SK-N-SH (cell line): ENCODE results near the gene XK. TPM values are rescaled to one million over a fixed set of nuclear protein-coding genes. Genes with fewer than 3 reads are reported as not detected.
"Not testable (repeated sequence)": the region's sequence is repeated elsewhere in the genome, so short reads cannot be mapped to it uniquely, and the experiment has no call there.

ENCODE experiments used
- CTCF ChIA-PET: fragments of 300-600, 350-600 bp; formaldehyde crosslinking; extraction: SDS; loops from one replicate; lab custom pipeline; 2021; lab: Yijun Ruan, JAX
- POLR2A ChIA-PET: fragments of 350-600 bp; sonication (Branson Sonifier 250); formaldehyde crosslinking; extraction: SDS; loops from one replicate; lab custom pipeline; 2020; ENCODE audit warnings: antibody characterized with exemption, inconsistent platforms; lab: Yijun Ruan, JAX
- DNase-seq: peaks from one replicate; pipeline ENCODE4 v3.0.0; 2012
- H2AFZ ChIP-seq: fragments of 200-600 bp; sonication (generic); 2 replicates; pipeline ENCODE4 v1.8.1; 2016; ENCODE audit warnings: antibody characterized with exemption, mild to moderate bottlenecking, low read depth
- H3F3A ChIP-seq: fragments of 200-600 bp; sonication (generic); replicated peaks from 2 replicates; pipeline ENCODE3; 2016; ENCODE audit warnings: antibody characterized with exemption, mild to moderate bottlenecking; ENCODE audit not compliant: insufficient read depth
- H3K27ac ChIP-seq, 2 experiments: fragments of 200-500 bp in 1 of 2; fragments of 200-600 bp in 1 of 2; sonication (Bioruptor generic) in 1 of 2; sonication (generic), shearing (Covaris generic) in 1 of 2; 2 replicates each; pipeline versions ENCODE4 v1.5.1 to v1.6.1; 2014 to 2016; ENCODE audit warnings: low read depth in 2 of 2, inconsistent platforms in 1 of 2, low read length in 1 of 2, mild to moderate bottlenecking in 1 of 2, mixed read lengths in 1 of 2
- H3K27me3 ChIP-seq: fragments of 200-600 bp; sonication (generic), shearing (Covaris generic); 2 replicates; pipeline ENCODE4 v1.6.1; 2016; ENCODE audit warnings: mixed run types; ENCODE audit not compliant: insufficient read depth
- H3K36me3 ChIP-seq, 2 experiments: fragments of 200-500 bp in 1 of 2; fragments of 200-600 bp in 1 of 2; sonication (Bioruptor generic) in 1 of 2; sonication (generic) in 1 of 2; replicated peaks in 1 of 2; 2 replicates each; pipeline versions ENCODE3 to v1.5.1; 2014 to 2016; ENCODE audit warnings: low read length in 1 of 2, mild to moderate bottlenecking in 1 of 2; ENCODE audit not compliant: insufficient read depth in 2 of 2, control insufficient read depth in 1 of 2
- H3K4me1 ChIP-seq, 2 experiments: fragments of 200-500 bp in 1 of 2; fragments of 200-600 bp in 1 of 2; sonication (Bioruptor generic) in 1 of 2; sonication (generic), shearing (Covaris generic) in 1 of 2; 2 replicates each; pipeline versions ENCODE4 v1.5.1 to v1.6.1; 2014 to 2016; ENCODE audit warnings: low read depth in 1 of 2, low read length in 1 of 2, mixed run types in 1 of 2; ENCODE audit not compliant: insufficient read depth in 2 of 2, control insufficient read depth in 1 of 2
- H3K4me2 ChIP-seq: fragments of 200-600 bp; sonication (generic), shearing (Covaris generic); 2 replicates; pipeline ENCODE4 v1.6.1; 2017; ENCODE audit warnings: mixed run types
- H3K4me3 ChIP-seq, 2 experiments: fragments of 200-500 bp in 1 of 2; fragments of 200-600 bp in 1 of 2; sonication (Bioruptor generic) in 1 of 2; sonication (generic), shearing (Covaris generic) in 1 of 2; 2 replicates each; pipeline versions ENCODE4 v1.5.1 to v1.8.1; 2014 to 2016; ENCODE audit warnings: low read depth in 2 of 2, inconsistent platforms in 1 of 2, low read length in 1 of 2, mild to moderate bottlenecking in 1 of 2, mixed read lengths in 1 of 2, moderate library complexity in 1 of 2
- H3K79me2 ChIP-seq: fragments of 200-600 bp; sonication (generic); 2 replicates; pipeline ENCODE4 v1.8.1; 2017; ENCODE audit warnings: mild to moderate bottlenecking; ENCODE audit not compliant: insufficient read depth
- H3K9ac ChIP-seq: fragments of 200-600 bp; sonication (generic); 2 replicates; pipeline ENCODE4 v1.6.1; 2017; ENCODE audit warnings: mixed run types
- H3K9me2 ChIP-seq: fragments of 200-600 bp; sonication (generic); 2 replicates; pipeline ENCODE4 v1.6.1; 2017; ENCODE audit warnings: mixed run types
- H3K9me3 ChIP-seq: fragments of 200-600 bp; sonication (generic); 2 replicates; pipeline ENCODE4 v1.6.1; 2017; ENCODE audit warnings: mixed run types, mild to moderate bottlenecking, moderate library complexity
- H4K20me1 ChIP-seq: fragments of 200-600 bp; sonication (generic); 2 replicates; pipeline ENCODE4 v1.6.1; 2017; ENCODE audit warnings: mild to moderate bottlenecking, mixed run types; ENCODE audit not compliant: insufficient read depth
- EZH2phosphoT487 ChIP-seq: fragments of 200-600 bp; sonication (generic); IDR thresholded peaks from 2 replicates; pipeline ENCODE4 v1.6.1; 2017; ENCODE audit warnings: low read depth, mixed run types, mild to moderate bottlenecking, antibody characterized with exemption, moderate library complexity, borderline replicate concordance
- FOSL2 ChIP-seq: IDR thresholded peaks from 2 replicates; pipeline ENCODE4 v1.4.0; 2012; ENCODE audit warnings: low read depth, mild to moderate bottlenecking, moderate library complexity, borderline replicate concordance
- FOXJ3 ChIP-seq: sonication (generic); formaldehyde crosslinking; IDR thresholded peaks from 2 replicates; pipeline ENCODE4 v1.5.1; 2020; ENCODE audit warnings: mild to moderate bottlenecking, missing genetic modification reagents
- FOXM1 ChIP-seq: IDR thresholded peaks from 2 replicates; pipeline ENCODE4 v1.4.0; 2012; ENCODE audit warnings: low read depth, mild to moderate bottlenecking
- MEF2A ChIP-seq: IDR thresholded peaks from 2 replicates; pipeline ENCODE4 v1.4.0; 2012; ENCODE audit warnings: low read depth, borderline replicate concordance
- MXI1 ChIP-seq: IDR thresholded peaks from 2 replicates; pipeline ENCODE4 v1.6.1; 2012; ENCODE audit warnings: mild to moderate bottlenecking, low read depth, low read length, improper control_type of control experiment
- NFIC ChIP-seq: IDR thresholded peaks from 2 replicates; pipeline ENCODE4 v1.4.0; 2012; ENCODE audit warnings: borderline replicate concordance
- POLR2AphosphoS5 ChIP-seq: IDR thresholded peaks from 2 replicates; pipeline ENCODE4 v1.6.1; 2012; ENCODE audit warnings: low read depth, low read length
- RAD21 ChIP-seq: IDR thresholded peaks from 2 replicates; pipeline ENCODE4 v1.6.1; 2012; ENCODE audit warnings: mild to moderate bottlenecking, low read length
- RXRA ChIP-seq: IDR thresholded peaks from 2 replicates; pipeline ENCODE4 v1.4.0; 2012; ENCODE audit warnings: low read depth, mild to moderate bottlenecking, borderline replicate concordance
- SIN3A ChIP-seq: IDR thresholded peaks from 2 replicates; pipeline ENCODE4 v1.6.1; 2012; ENCODE audit warnings: low read depth, mild to moderate bottlenecking, low read length, moderate library complexity, borderline replicate concordance
- SMC3 ChIP-seq: IDR thresholded peaks from 2 replicates; pipeline ENCODE4 v1.6.1; 2012; ENCODE audit warnings: low read depth, low read length, improper control_type of control experiment
- TCF12 ChIP-seq: IDR thresholded peaks from 2 replicates; pipeline ENCODE4 v1.4.0; 2012
- TEAD4 ChIP-seq: IDR thresholded peaks from 2 replicates; pipeline ENCODE4 v1.4.0; 2012; ENCODE audit warnings: mild to moderate bottlenecking, borderline replicate concordance; ENCODE audit not compliant: insufficient read depth
- USF1 ChIP-seq: IDR thresholded peaks from 2 replicates; pipeline ENCODE4 v1.4.0; 2012; ENCODE audit warnings: low read depth, borderline replicate concordance
- WGBS: methylation state at CpG from one replicate; pipeline ENCODE4 v1.1.6; 2017; ENCODE audit warnings: low lambda C conversion rate; 5-methylcytosine and 5-hydroxymethylcytosine counted together
- polyA plus RNA-seq, 3 experiments: library from polyadenylated mRNA; depleted of rRNA; stranded (reverse); fragments of >200 nt; gene quantifications; 2 replicates each; pipeline ENCODE4 v1.2.3, GENCODE V29; 2012
- TF ChIP-seq, protein P1 (sequence below): IDR thresholded peaks from 2 replicates; pipeline ENCODE4 v1.4.0; 2012; ENCODE audit warnings: low read depth, borderline replicate concordance
- TF ChIP-seq, protein P2 (sequence below): IDR thresholded peaks from 2 replicates; pipeline ENCODE4; 2012

XK gene
- polyA plus RNA-seq, 1 of the 3 experiments (the other 2 are of a cell fraction): not detected

DNA sequence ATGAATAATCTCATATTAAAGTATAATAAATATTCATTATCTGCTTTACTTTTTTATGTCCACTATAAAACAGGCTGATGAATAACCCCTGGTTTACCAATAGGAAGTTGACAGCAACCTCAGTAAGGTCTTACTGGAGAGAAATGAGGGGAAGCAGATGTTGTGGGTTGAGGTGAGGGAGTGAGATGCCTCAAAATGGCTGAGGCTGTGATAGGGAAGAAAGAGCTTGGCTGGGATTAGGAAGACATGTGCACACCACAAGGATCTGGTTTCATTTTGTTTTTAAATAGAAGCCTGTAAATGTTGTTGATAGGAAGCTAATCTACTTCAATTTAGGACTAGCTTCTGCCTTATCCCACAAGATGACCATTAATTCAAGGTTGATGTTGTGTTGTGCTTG is 79.9 kb downstream of the XK start:
- no peak overlapping the region for H3K4me2 ChIP-seq
- no peaks in the 10 kb centered on the region for H4K20me1 ChIP-seq
- POLR2A ChIA-PET: no interaction called here
- H3K79me2 ChIP-seq: no peaks in the 10 kb centered on the region
- no peaks in the 10 kb centered on the region for H3K27me3 ChIP-seq
- TF ChIP-seq POLR2AphosphoS5: no peak
- no peak for TF ChIP-seq FOSL2
- no peak for TF ChIP-seq MEF2A
- TF ChIP-seq, protein P1, sequence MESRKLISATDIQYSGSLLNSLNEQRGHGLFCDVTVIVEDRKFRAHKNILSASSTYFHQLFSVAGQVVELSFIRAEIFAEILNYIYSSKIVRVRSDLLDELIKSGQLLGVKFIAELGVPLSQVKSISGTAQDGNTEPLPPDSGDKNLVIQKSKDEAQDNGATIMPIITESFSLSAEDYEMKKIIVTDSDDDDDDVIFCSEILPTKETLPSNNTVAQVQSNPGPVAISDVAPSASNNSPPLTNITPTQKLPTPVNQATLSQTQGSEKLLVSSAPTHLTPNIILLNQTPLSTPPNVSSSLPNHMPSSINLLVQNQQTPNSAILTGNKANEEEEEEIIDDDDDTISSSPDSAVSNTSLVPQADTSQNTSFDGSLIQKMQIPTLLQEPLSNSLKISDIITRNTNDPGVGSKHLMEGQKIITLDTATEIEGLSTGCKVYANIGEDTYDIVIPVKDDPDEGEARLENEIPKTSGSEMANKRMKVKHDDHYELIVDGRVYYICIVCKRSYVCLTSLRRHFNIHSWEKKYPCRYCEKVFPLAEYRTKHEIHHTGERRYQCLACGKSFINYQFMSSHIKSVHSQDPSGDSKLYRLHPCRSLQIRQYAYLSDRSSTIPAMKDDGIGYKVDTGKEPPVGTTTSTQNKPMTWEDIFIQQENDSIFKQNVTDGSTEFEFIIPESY: no peak
- TF ChIP-seq SMC3: no peak
- no peak for TF ChIP-seq MXI1
- no peak for TF ChIP-seq TEAD4
- TF ChIP-seq TCF12: no peak
- TF ChIP-seq EZH2phosphoT487: no peak
- no peak for TF ChIP-seq SIN3A
- TF ChIP-seq FOXM1: no peak
- TF ChIP-seq USF1: no peak
- no peak for TF ChIP-seq RXRA
- TF ChIP-seq, all 33 proteins: peak for 0
- H3K4me3 ChIP-seq: no peak overlapping the region
- DNase-seq: no peak
- CTCF ChIA-PET: interaction anchor here (0.6 kb wide), 1 partner anchor 51 kb away, joined by 3 read pairs; no protein-coding TSS in a partner anchor
- H3K36me3 ChIP-seq: no peaks in the 10 kb centered on the region
- no peak overlapping the region for H3K9ac ChIP-seq
- H3K9me2 ChIP-seq: no peaks in the 10 kb centered on the region
- no peak overlapping the region for H3K27ac ChIP-seq
- H3K9me3 ChIP-seq: no peaks in the 10 kb centered on the region
- H3K4me1 ChIP-seq: no peaks in the 10 kb centered on the region
- no peak overlapping the region for H2AFZ ChIP-seq
- no peaks in the 10 kb centered on the region for H3F3A ChIP-seq

DNA sequence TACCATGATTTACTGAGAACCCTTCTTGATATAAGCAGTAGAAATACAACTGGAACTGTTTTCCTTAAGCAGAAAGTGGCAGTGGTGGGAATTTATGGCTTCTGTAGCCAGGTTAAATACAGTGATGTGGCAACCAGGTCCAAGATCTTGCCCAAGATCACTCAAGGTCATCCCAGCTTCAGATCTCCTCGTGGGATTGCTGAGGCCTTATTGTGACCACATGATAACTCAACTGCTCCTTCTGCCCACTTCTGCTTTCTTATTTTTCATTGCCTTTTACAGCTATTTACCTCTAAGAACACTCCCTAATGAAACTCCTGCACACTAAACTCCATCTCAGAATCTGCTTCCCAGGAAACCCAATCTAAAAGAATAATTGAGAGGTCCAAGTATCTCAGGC is 81.8 kb downstream of the XK start:
- CTCF ChIA-PET: interaction anchor here (1.3 kb wide), 1 partner anchor 22 kb away, joined by 4 read pairs; no protein-coding TSS in a partner anchor
- H4K20me1 ChIP-seq: no peaks in the 10 kb centered on the region
- H3K4me2 ChIP-seq: no peak overlapping the region
- POLR2A ChIA-PET: no interaction called here
- H3K79me2 ChIP-seq: no peaks in the 10 kb centered on the region
- no peaks in the 10 kb centered on the region for H3K9me2 ChIP-seq
- no peak for DNase-seq
- H3K36me3 ChIP-seq: no peaks in the 10 kb centered on the region
- no peak overlapping the region for H3K9ac ChIP-seq
- no peak overlapping the region for H3K4me3 ChIP-seq
- 0% methylated on average over 1 of the region's 1 CpG for WGBS
- no peaks in the 10 kb centered on the region for H3K4me1 ChIP-seq
- H3K27me3 ChIP-seq: no peaks in the 10 kb centered on the region
- H2AFZ ChIP-seq: no peak overlapping the region
- TF ChIP-seq, protein P2, sequence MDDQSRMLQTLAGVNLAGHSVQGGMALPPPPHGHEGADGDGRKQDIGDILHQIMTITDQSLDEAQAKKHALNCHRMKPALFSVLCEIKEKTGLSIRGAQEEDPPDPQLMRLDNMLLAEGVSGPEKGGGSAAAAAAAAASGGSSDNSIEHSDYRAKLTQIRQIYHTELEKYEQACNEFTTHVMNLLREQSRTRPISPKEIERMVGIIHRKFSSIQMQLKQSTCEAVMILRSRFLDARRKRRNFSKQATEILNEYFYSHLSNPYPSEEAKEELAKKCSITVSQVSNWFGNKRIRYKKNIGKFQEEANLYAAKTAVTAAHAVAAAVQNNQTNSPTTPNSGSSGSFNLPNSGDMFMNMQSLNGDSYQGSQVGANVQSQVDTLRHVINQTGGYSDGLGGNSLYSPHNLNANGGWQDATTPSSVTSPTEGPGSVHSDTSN: no peak
- TF ChIP-seq RAD21 (no peak), MXI1 (no peak), NFIC (no peak), FOXJ3 (no peak)
- no peaks in the 10 kb centered on the region for H3K9me3 ChIP-seq
- no peak overlapping the region for H3K27ac ChIP-seq
- H3F3A ChIP-seq: no peaks in the 10 kb centered on the region

- 34% methylated on average over 9 of the region's 9 CpGs for WGBS
- CTCF ChIA-PET: not testable (repeated sequence)
Measured at GRCh38 chrX:37768866-37769265, 83.3 kb downstream of the XK start.

More at GRCh38 chrX:37768866-37769265, 83.3 kb downstream of the XK start:
- H2AFZ ChIP-seq, H3K27ac ChIP-seq, POLR2A ChIA-PET, H3K4me1 ChIP-seq, H3K4me3 ChIP-seq, H3K9me2 ChIP-seq, H3K79me2 ChIP-seq, DNase-seq, H3K27me3 ChIP-seq, H3K4me2 ChIP-seq, H3K9me3 ChIP-seq, H3F3A ChIP-seq, H3K36me3 ChIP-seq, H4K20me1 ChIP-seq, H3K9ac ChIP-seq: not testable (repeated sequence)
